Skeletal muscle tissue (tissue), 5 donors: ENCODE results near the gene AMY1A. TPM values are rescaled to one million over a fixed set of nuclear protein-coding genes. Genes with fewer than 3 reads are reported as not detected.
"Not testable (repeated sequence)": the region's sequence is repeated elsewhere in the genome, so short reads cannot be mapped to it uniquely, and the experiment has no call there.

Source experiments
- H3K27ac ChIP-seq: one replicate; pipeline ENCODE4 v1.7.0; 2013; ENCODE audit warnings: mild to moderate bottlenecking, low read depth, low read length, inconsistent platforms
- H3K27me3 ChIP-seq, 3 donors: one replicate each; pipeline ENCODE4 v1.7.0; 2013; ENCODE audit warnings: low read length in 3 of 3; ENCODE audit not compliant: control insufficient read depth in 3 of 3, insufficient read depth in 3 of 3
- H3K36me3 ChIP-seq, 3 donors: one replicate each; pipeline ENCODE4 v1.7.0; 2013; ENCODE audit warnings: low read length in 3 of 3; ENCODE audit not compliant: control insufficient read depth in 3 of 3, insufficient read depth in 3 of 3
- H3K4me1 ChIP-seq, 3 donors: one replicate each; pipeline ENCODE4 v1.7.0; 2013; ENCODE audit warnings: low read length in 3 of 3, mild to moderate bottlenecking in 3 of 3; ENCODE audit not compliant: control insufficient read depth in 3 of 3, insufficient read depth in 3 of 3
- H3K4me3 ChIP-seq, 3 donors: one replicate each; pipeline ENCODE4 v1.7.0; 2013; ENCODE audit warnings: low read length in 3 of 3
- H3K9ac ChIP-seq, 3 donors: one replicate each; pipeline ENCODE4 v1.7.0; 2013; ENCODE audit warnings: low read length in 3 of 3, mild to moderate bottlenecking in 3 of 3, moderate library complexity in 2 of 3, low read depth in 1 of 3
- H3K9me3 ChIP-seq, 3 donors: one replicate each; pipeline ENCODE4 v1.7.0; 2013; ENCODE audit warnings: low read length in 3 of 3; ENCODE audit not compliant: control insufficient read depth in 3 of 3
- small RNA-seq: library from RNA; depleted of rRNA; stranded (forward); fragments of <200 nt; gene quantifications from one replicate; pipeline ENCODE3, GENCODE V24; 2014
- total RNA-seq: library from RNA; depleted of rRNA; stranded (reverse); fragments of >200 nt; gene quantifications from one replicate; pipeline ENCODE4 v1.2.3, GENCODE V29; 2014
- donor health status: Osteomylitis.

The AMY1A gene
- total RNA-seq, 1 donor from 2014 or later = not detected

GRCh38 chr1:103697430-103697829 is 41.9 kb downstream of the AMY1A start:
- not testable (repeated sequence) for H3K4me3 ChIP-seq, H3K4me1 ChIP-seq, H3K27ac ChIP-seq, H3K9ac ChIP-seq, H3K9me3 ChIP-seq, H3K27me3 ChIP-seq, H3K36me3 ChIP-seq

DNA sequence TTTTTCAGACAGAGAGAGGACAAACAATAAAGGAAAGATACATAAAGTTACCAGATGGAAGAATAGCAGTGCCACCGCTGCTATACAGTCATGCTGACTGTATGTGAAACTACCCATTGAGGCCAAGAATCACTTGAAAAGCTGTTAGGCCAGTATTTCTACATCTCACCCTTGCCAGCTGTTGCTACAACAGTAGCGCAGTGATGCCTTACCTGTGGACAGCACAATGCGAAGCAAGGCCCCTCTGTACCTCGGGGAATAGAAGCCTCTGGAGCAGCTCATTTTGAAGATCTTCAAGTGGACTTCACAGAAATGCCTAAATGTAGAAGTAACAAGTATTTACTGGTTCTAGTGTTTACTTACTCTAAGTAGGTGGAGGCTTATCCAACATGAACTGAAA is 45.1 kb downstream of the AMY1A start:
- H3K4me1 ChIP-seq, H3K27me3 ChIP-seq, H3K9ac ChIP-seq, H3K27ac ChIP-seq, H3K9me3 ChIP-seq, H3K36me3 ChIP-seq, H3K4me3 ChIP-seq: not testable (repeated sequence)

GRCh38 chr1:103701256-103701655 is 45.7 kb downstream of the AMY1A start:
- not testable (repeated sequence) for H3K9ac ChIP-seq, H3K27ac ChIP-seq, H3K9me3 ChIP-seq, H3K4me3 ChIP-seq, H3K36me3 ChIP-seq, H3K4me1 ChIP-seq, H3K27me3 ChIP-seq

GRCh38 chr1:103707670-103708069 is 52.1 kb downstream of the AMY1A start:
- H3K36me3 ChIP-seq, H3K4me1 ChIP-seq, H3K4me3 ChIP-seq, H3K9ac ChIP-seq, H3K27ac ChIP-seq, H3K9me3 ChIP-seq, H3K27me3 ChIP-seq: not testable (repeated sequence)

DNA sequence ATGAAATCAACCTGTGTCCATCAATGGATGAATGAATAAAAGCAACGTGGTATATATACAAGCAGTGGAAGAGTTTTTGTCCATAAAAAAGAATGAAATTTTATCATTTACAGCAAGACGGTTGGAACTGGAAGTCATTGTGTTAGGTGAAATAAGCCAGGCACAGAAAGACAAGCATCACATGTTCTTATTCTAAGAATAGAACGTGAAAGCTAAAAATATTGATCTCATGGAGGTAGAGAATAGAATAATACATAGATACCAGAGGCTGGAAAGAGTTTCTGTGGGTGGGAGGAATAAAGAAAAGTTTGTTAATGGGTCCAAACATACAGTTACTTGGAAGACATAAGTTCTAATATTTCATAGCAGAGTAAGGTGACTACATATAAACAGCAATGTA is 54.8 kb downstream of the AMY1A start:
- H3K36me3 ChIP-seq, H3K4me3 ChIP-seq, H3K4me1 ChIP-seq, H3K27ac ChIP-seq, H3K27me3 ChIP-seq, H3K9ac ChIP-seq, H3K9me3 ChIP-seq: not testable (repeated sequence)

Small RNA genes lying within 50 kb of the gene (small RNA-seq; reads per million reads assigned to genes)
- not detected for gene AC105272.1

Other genes starting within 250 kb of the AMY1A start
- 9.4 TPM for gene RNPC3, start 130.1 kb upstream of the AMY1A start, total RNA-seq
- 78.8 TPM for gene AMY2B, start 84.2 kb upstream of the AMY1A start, total RNA-seq
- not detected for gene AMY2A, start 38.3 kb upstream of the AMY1A start, total RNA-seq
- gene AMY1B, start 40.5 kb downstream of the AMY1A start, total RNA-seq = not detected
- gene AMY1C, start 94.1 kb downstream of the AMY1A start, total RNA-seq = not detected